Measurements from ENCODE around the gene ASPN.

Gene ASPN

GRCh38 chr9:92482329-92482728 is at the start of gene ASPN:
Gene ASPN, minus strand, starts transcription at chr9:92482506.
- no peak for TF ChIP-seq CTCF (IDR thresholded peaks at IDR 0.05)

- no peak for TF ChIP-seq CTCF (IDR thresholded peaks at IDR 0.05)
Measured at GRCh38 chr9:92530893-92531292, 48.6 kb upstream of the ASPN start.

- no peak for TF ChIP-seq CTCF (IDR thresholded peaks at IDR 0.05)
Measured at GRCh38 chr9:92529124-92529523, 46.8 kb upstream of the ASPN start.

DNA sequence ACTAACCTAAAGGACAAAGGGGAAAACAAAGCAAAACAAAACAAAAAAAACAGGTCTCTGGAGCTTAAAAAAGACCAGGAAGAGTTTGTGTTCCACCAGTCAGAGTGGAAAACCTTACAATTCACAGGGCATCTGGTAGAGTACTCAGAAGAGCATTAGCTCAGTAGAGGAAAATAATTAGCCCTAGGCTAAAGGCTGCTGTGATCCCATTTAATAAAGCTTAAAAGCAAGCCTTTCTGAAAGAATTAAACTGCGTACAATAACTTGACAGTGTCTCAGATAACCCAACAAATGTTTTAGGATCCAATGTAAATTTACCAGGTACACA is 46.2 kb upstream of the ASPN start:
- no peak for TF ChIP-seq CTCF (IDR thresholded peaks at IDR 0.05)

DNA sequence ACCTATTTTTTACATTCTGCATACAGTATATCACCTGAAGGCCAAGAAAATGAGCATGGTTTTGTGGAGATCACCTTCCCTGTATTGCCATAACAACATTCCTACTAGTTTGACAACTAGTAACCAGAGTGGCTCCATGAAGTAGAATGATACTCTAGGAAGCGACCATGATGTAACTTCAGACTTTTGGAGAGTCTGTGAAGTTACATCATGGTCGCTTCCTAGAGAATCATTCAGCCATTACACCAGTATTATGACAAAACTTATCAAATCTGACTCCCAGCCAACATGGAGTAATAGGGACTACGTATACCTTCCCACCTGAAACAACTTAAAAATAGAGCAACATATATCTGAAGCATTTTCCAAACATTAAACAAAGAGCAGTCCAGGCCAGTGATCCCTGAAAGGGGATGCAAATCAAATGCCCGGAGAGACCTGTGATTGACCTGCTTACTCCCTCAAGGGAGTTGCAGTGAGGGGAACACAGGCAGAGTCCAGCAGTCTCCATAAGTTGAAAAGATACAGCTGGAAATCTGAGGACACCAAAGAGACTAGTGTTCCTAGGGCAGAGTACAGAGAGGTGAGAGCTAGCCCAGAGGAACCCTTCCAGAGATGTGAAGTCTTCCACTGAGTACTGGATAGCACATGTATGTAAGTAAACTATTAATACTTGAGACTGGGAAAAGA is 45.7 kb upstream of the ASPN start:
- no peak for TF ChIP-seq CTCF (IDR thresholded peaks at IDR 0.05)

GRCh38 chr9:92527291-92527828 is 45.1 kb upstream of the ASPN start:
- TF ChIP-seq CTCF (IDR thresholded peaks at IDR 0.05) = no peak

DNA sequence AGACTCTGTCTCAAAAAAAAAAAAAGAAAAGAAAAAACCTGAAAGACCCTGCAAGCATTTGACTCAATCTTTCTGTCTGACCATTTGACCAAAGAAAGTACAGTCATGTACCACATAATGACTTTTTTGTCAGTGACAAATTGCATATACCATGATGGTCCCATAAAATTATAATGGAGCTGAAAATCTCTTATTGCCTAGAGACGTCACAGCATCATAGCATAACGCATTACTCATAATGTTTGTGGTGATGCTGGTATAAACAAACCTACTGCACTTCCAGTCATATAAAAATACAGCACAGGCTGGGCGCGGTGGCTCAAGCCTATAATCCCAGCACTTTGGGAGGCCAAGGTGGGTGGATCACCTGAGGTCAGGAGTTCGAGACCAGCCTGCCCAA is 43.0 kb upstream of the ASPN start:
- no peak for TF ChIP-seq CTCF (IDR thresholded peaks at IDR 0.05)

DNA sequence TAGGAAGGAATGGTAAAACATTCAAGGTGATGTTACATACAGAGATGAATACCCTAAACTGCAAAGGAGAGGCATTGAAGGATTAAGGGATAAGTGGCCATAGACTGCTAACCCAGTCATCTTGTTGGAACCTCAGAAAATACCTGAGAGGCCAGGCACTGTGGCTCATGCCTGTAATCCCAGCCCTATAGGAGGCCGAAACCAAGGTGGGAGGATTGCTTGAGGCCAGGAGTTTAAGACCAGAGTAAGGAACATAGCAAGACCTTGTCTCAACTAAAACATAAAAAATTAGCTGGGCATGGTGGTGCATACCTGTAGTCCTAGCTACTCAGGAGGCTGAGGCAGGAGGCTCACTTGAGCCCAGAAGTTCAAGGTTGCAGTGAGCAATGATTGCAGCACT is 42.6 kb upstream of the ASPN start:
- TF ChIP-seq CTCF (IDR thresholded peaks at IDR 0.05) = no peak
